Neural crest cell (in vitro differentiated cells): ENCODE data around the gene NPVF. TPM values are rescaled to one million over a fixed set of nuclear protein-coding genes. Genes with fewer than 3 reads are reported as not detected.
A peak's percentile ranks its signal among the peaks of the same experiment; 100 is the strongest.

Source experiments
- DNase-seq: peaks from one replicate; pipeline ENCODE4 v3.0.0; 2021; ENCODE audit warnings: low read depth, mixed read lengths, low spot score
- H3K27ac Mint-ChIP-seq: one replicate; pipeline ENCODE4 v1.8.0; 2021; ENCODE audit warnings: mild to moderate bottlenecking, mixed read lengths; ENCODE audit not compliant: unreplicated experiment
- H3K27me3 Mint-ChIP-seq: 2 replicates; pipeline ENCODE4 v1.8.0; 2021; ENCODE audit warnings: low read depth, mild to moderate bottlenecking, mixed read lengths
- H3K36me3 Mint-ChIP-seq: 2 replicates; pipeline ENCODE4 v1.8.0; 2021; ENCODE audit warnings: low read depth, mild to moderate bottlenecking, mixed read lengths
- H3K4me1 Mint-ChIP-seq: 2 replicates; pipeline ENCODE4 v1.8.0; 2021; ENCODE audit warnings: mixed read lengths
- H3K4me3 Mint-ChIP-seq: one replicate; pipeline ENCODE4 v1.8.0; 2021; ENCODE audit warnings: mild to moderate bottlenecking, mixed read lengths
- H3K9me3 Mint-ChIP-seq: 2 replicates; pipeline ENCODE4 v1.8.0; 2021; ENCODE audit warnings: mixed read lengths
- total RNA-seq: library from RNA; stranded (reverse); gene quantifications from 2 replicates; pipeline ENCODE4 v1.2.1, GENCODE V29; 2021
- TF ChIP-seq, protein P1 (sequence below): fragments of 200-600 bp; sonication (generic); conservative IDR thresholded peaks from 2 replicates; pipeline ENCODE4 v1.5.0; 2021; ENCODE audit warnings: antibody characterized with exemption, mild to moderate bottlenecking

Gene NPVF
- total RNA-seq, 1 donor from 2014 or later, result not detected

DNA sequence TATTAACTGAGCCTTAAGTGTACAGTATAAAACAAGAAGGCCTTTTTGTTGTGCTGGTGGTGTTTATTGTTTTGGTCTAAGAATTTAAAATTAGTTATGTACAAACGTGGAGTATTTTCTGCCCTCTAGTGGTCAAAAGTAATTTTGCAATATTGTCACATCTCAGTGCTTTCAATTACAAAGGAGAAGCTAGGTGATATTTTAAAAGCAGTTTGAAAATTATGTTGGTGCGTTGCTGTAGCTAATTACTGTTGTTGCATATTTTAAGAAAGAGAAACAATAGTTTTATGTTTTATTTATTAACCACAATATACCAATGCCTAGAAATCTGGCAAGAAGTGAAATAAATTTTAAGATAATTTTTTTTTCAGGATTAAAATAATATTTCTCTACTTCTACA is 11.4 kb downstream of the NPVF start:
- no peaks in the 10 kb centered on the region for H3K4me1 Mint-ChIP-seq
- no peaks in the 10 kb centered on the region for H3K36me3 Mint-ChIP-seq
- H3K27ac Mint-ChIP-seq, result no peak overlapping the region
- H3K9me3 Mint-ChIP-seq, result no peaks in the 10 kb centered on the region
- no peak for DNase-seq
- no peak overlapping the region for H3K4me3 Mint-ChIP-seq
- H3K27me3 Mint-ChIP-seq, result peaks cover 5% of the 10 kb centered on the region
- TF ChIP-seq, protein P1, sequence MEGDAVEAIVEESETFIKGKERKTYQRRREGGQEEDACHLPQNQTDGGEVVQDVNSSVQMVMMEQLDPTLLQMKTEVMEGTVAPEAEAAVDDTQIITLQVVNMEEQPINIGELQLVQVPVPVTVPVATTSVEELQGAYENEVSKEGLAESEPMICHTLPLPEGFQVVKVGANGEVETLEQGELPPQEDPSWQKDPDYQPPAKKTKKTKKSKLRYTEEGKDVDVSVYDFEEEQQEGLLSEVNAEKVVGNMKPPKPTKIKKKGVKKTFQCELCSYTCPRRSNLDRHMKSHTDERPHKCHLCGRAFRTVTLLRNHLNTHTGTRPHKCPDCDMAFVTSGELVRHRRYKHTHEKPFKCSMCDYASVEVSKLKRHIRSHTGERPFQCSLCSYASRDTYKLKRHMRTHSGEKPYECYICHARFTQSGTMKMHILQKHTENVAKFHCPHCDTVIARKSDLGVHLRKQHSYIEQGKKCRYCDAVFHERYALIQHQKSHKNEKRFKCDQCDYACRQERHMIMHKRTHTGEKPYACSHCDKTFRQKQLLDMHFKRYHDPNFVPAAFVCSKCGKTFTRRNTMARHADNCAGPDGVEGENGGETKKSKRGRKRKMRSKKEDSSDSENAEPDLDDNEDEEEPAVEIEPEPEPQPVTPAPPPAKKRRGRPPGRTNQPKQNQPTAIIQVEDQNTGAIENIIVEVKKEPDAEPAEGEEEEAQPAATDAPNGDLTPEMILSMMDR, result peak; percentile 89

DNA sequence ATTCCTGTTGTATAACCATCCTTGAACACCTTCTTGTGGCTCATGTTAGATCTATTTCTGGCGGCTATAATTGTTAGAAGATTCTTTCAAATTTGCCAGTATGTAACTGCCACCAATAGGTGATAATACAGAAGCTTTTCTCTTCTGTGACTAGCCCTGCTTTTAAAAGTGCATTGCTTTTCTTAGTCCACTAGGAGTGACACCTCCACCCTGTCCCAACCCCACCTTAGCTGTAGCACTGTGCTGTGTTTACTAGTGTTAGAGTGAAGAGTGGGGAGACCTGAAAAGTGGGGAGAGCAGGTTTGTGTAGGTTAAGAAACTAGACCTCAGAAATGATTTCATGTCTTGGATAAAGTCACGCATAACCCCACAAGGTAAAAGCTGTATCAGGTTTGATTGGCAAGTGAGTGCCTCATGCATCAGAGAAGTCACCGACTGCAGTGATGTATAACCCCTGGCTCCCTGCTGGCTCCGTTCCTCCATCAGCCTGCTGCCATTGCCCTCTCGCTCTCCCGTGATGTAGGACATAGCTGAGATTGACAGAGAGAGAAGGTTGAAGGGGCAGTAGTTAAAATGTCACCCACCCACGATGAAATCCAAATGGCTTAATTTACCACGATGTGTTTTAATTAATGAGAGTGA is 12.5 kb downstream of the NPVF start:
- no peak for DNase-seq
- TF ChIP-seq, protein P1, result peak; percentile 19

DNA sequence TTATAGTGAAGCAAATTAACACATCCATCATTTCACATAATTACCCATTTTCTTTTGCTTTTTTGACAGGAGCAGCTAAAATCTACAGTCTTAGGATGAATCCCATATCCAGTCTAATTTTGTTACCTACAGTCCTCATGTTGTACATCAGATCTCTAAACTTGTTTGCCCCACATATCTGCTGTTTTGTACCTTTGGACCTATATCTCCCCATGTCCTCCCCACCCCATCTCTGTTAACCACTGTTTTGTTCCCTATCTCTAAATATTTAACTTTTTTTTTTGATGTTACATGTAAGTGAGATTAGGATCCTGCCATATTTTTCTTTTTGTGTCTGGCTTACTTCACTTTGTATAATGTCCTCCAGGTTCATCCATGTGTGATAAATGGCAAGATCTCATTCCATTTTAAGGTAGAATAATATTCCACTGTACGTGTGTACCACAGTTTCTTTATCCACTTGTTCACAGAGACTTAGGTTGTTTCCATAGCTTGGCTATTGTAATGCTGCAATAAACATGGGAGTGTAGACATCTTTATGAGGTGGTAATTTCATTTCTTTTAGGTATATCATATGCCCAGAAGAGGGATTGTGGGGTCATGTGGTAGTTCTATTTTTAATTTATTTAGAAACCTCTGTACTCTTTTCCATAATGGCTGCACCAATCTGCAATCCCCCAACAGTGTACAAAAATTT is 19.6 kb downstream of the NPVF start:
- H3K36me3 Mint-ChIP-seq, result no peaks in the 10 kb centered on the region
- H3K4me3 Mint-ChIP-seq, result no peak overlapping the region
- no peak for DNase-seq
- peak overlapping the region; percentile 19 for H3K27ac Mint-ChIP-seq
- TF ChIP-seq, protein P1, result no peak
- H3K4me1 Mint-ChIP-seq, result no peaks in the 10 kb centered on the region
- H3K9me3 Mint-ChIP-seq, result peaks cover 6% of the 10 kb centered on the region
- peaks cover 2% of the 10 kb centered on the region for H3K27me3 Mint-ChIP-seq

More for the DNA sequence above, 12.5 kb downstream of the NPVF start:
- H3K27me3 Mint-ChIP-seq, result peaks cover 5% of the 10 kb centered on the region
- no peaks in the 10 kb centered on the region for H3K4me1 Mint-ChIP-seq
- H3K27ac Mint-ChIP-seq, result no peak overlapping the region
- H3K36me3 Mint-ChIP-seq, result no peaks in the 10 kb centered on the region
- no peak overlapping the region for H3K4me3 Mint-ChIP-seq
- no peaks in the 10 kb centered on the region for H3K9me3 Mint-ChIP-seq

DNA sequence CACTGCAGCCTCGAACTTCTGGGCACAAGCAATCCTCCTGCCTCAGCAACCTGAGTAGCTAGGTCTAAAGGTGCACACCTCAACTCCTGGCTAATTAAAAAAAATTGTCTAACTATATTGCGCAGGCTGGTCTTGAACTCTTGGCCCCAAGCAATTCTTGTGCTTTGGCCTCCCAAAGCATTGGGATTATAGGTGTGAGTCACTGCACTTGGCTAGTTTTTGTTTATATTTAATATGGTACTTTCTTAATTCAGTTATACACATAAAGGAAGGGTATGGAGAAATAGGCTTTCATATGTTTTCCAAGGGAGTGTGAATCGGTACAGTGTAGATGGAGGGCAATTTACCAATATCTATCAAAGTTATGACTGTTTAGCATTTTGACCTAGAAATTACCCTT is 20.4 kb downstream of the NPVF start:
- peaks cover 6% of the 10 kb centered on the region for H3K9me3 Mint-ChIP-seq
- H3K4me1 Mint-ChIP-seq, result no peaks in the 10 kb centered on the region
- H3K36me3 Mint-ChIP-seq, result no peaks in the 10 kb centered on the region
- no peak for DNase-seq
- TF ChIP-seq, protein P1, result no peak
- H3K4me3 Mint-ChIP-seq, result no peak overlapping the region
- no peak overlapping the region for H3K27ac Mint-ChIP-seq
- H3K27me3 Mint-ChIP-seq, result peaks cover 2% of the 10 kb centered on the region

DNA sequence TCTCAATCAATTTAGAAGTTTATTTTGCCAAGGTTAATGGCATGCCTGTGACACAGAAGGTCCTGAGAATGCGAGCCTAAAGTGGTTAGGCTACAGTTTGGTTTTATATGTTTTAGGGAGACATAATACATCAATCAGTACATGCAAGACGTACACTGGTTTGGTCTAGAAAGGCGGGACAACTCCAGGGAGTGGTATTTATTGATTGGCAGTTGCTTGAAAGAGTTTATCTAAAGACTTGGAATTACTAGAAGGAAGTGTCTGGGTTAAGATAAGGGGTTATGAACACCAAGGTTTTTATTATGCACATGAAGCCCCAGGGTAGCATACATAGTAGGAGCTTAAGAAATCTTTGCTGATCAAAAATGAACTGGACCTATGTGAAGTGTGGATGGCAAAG is 21.5 kb downstream of the NPVF start:
- Mint-ChIP-seq H3K27ac (no peak overlapping the region), H3K4me3 (no peak overlapping the region), H3K4me1 (no peaks in the 10 kb centered on the region), H3K9me3 (peaks cover 6% of the 10 kb centered on the region), H3K27me3 (peaks cover 2% of the 10 kb centered on the region), H3K36me3 (no peaks in the 10 kb centered on the region)
- DNase-seq, result no peak
- TF ChIP-seq, protein P1, result no peak
